Retinal pigment epithelial cell (primary cell): ENCODE measurements around the gene AFDN.

Experiments
- DNase-seq: peaks from one replicate; pipeline ENCODE4 v3.0.0-alpha.2; 2010; ENCODE audit warnings: low read depth
- H3K4me3 ChIP-seq: 2 replicates; pipeline ENCODE4 v1.5.1; 2011; ENCODE audit warnings: mild to moderate bottlenecking, low read length, control low read depth, moderate library complexity
- TF ChIP-seq, protein P1 (sequence below): conservative IDR thresholded peaks from 2 replicates; pipeline ENCODE4 v1.5.1; 2011; ENCODE audit warnings: low read depth, low read length, control low read depth, inconsistent platforms

AFDN gene

DNA sequence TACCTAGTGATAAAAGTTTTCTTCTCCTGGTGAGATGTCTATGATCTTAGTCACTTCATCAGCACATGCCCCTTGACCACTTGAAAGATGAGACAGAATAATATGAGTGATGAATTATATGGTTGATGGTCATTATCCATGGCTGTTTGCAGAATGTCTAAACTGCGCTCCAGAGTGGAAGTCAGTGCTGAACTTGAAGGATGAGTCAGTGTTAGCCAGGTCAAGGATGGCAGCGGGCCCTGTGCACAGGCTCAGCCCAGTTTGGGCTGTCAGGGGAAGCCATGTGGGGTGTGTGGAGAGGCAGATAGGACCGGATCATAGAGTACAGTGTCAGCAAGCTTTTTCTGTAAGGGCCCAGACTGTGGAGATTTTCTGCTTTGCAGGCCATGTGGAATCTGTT is 103.6 kb downstream of the AFDN start:
- TF ChIP-seq, protein P1, sequence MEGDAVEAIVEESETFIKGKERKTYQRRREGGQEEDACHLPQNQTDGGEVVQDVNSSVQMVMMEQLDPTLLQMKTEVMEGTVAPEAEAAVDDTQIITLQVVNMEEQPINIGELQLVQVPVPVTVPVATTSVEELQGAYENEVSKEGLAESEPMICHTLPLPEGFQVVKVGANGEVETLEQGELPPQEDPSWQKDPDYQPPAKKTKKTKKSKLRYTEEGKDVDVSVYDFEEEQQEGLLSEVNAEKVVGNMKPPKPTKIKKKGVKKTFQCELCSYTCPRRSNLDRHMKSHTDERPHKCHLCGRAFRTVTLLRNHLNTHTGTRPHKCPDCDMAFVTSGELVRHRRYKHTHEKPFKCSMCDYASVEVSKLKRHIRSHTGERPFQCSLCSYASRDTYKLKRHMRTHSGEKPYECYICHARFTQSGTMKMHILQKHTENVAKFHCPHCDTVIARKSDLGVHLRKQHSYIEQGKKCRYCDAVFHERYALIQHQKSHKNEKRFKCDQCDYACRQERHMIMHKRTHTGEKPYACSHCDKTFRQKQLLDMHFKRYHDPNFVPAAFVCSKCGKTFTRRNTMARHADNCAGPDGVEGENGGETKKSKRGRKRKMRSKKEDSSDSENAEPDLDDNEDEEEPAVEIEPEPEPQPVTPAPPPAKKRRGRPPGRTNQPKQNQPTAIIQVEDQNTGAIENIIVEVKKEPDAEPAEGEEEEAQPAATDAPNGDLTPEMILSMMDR, result no peak
- no peak overlapping the region for H3K4me3 ChIP-seq
- DNase-seq, result no peak

DNA sequence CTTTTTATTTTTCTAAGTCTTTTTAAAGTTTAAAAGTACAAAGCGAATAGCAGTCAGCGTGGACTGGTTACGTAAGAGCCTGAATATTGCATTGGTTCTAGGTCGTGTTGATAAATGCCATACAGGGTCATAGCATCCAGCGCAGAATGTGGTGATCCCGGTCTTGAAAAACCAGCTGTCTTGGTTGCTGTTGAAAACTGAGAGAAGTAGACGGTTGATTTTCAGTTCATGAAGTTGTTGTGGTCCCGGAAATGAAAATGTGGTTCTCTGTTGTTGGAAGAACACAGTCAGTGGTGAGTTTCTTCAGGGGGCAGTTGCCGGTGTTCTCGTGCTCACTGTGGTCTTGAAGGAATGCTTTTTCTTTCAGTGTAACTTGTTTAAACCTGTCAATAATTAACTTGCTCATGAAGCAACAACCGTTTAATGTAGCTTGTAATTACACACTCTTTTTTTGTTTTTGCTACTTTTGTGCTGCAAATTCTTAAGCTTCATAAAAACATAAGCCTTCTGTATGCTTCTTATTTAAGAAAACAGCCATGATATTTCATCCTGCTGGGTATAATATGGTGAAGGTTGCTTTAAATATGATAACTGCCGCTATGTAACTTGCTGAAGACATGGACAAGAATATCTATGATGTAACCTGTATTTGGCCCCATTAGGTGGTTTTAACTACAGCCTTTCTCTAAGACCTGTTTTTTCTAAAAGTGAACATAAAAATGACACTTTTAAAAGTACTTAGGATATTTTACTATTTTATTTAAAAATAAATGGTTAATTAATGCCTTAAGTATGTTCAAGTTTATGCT is 106.0 kb downstream of the AFDN start:
- TF ChIP-seq, protein P1, result no peak
- no peak for DNase-seq
- H3K4me3 ChIP-seq, result no peak overlapping the region

DNA sequence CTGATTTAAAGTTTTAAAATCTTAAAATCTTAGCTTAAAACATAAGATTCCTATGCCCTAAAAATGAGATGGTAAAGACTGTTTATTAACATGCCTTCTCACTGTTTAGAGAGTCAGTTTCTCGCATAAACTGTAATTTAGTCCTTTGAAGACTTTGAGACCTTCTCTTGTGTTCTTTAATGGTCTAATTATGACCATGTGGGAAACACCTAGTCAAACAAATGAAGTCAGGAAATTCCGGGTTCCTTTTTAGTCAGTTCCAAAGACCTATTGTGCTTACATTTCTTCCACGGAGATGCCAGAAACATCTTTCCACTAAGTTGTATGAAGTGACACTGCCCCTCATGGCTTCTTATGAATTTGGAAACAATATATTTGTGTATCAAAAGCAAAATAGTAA is 106.6 kb downstream of the AFDN start:
- TF ChIP-seq, protein P1, result no peak
- H3K4me3 ChIP-seq, result no peak overlapping the region
- DNase-seq, result no peak

DNA sequence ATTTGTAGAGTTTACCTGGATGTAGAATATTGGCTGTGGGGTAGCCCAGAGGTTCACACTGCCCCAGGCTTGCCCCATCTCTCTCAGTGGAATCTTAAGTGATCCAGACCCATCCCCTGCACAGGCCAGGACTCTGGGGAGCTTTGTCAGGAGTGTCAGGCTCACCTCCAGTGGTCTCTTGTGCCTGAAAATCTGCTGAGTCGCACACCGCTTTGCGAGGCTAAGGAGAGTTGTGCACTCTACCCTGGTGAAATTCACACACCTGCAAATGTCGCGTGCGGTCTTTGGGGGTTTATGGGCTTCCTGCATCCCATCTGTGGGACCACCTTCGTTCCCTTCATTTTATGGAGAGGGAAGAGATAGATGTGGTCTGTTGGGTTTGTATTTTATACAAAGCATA is 107.1 kb downstream of the AFDN start:
- TF ChIP-seq, protein P1, result no peak
- H3K4me3 ChIP-seq, result no peak overlapping the region
- no peak for DNase-seq

DNA sequence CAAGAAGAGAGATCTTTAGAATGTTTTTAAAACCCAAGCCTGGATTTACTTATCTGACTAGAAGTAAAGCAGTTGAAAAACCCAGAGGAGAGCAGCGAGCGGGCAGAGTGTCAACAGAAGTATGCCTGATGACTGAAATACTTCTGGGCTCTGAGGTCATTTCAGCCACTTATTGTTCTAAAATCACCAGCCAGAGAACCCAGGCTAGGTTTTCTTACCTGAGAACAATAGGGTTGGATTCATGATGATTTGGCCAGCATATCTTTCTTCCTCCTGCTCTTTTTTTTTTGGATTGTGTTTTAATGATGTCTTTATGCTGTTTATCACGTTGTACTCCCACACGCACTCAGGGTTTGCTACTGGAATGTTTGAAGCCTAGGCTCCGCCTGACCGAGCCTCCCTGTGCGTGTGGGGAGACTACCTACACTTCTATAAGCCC is 107.7 kb downstream of the AFDN start:
- no peak overlapping the region for H3K4me3 ChIP-seq
- DNase-seq, result no peak
- TF ChIP-seq, protein P1, result no peak

DNA sequence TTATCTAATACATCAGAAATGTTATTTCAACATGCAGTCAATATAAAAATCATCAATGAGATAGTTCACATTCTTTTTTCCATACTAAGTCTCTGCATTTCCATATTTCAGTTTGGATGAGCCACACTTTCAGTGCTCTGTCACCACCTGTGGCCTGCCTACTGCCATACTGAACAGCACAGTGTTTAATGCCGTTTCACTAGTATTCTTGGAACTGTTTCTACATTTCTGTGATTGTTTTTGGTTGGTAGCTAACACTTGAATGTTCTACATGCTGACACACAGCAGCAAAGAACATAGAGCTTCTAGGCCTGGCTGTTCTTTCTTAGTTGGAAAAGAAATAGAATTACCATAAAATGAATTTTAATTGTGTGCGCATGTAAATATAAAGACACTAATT is 109.3 kb downstream of the AFDN start:
- TF ChIP-seq, protein P1, result no peak
- no peak for DNase-seq

DNA sequence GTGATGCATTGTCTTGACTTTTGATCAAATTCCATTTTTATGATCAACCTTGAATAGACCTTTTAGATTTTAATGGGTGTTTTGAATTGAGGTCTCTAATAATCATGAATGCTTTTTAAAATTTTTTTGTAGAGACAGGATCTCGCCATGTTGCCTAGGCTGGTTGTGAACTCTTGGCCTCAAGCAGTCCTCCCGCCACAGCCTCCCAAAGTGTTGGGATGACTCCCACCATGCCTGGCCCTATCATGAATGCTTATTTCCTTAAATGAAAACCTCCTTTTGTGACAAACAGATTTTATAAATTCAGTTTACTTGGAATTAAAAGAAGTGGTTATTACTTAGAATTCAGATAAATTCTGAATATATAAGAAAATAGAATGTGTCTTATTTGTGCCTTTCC is 110.6 kb downstream of the AFDN start:
- TF ChIP-seq, protein P1, result no peak
- no peak for DNase-seq
- no peak overlapping the region for H3K4me3 ChIP-seq

More for the DNA sequence above, 109.3 kb downstream of the AFDN start:
- no peak overlapping the region for H3K4me3 ChIP-seq
